Activated T-cell treated with anti-CD3 and anti-CD28 coated beads, Interleukin-2, amount 50 U/mL, for 72 hours (primary cell): ENCODE results near the gene MTX3. TPM values are rescaled to one million over a fixed set of nuclear protein-coding genes. Genes with fewer than 3 reads are reported as not detected.

Source experiments
- ATAC-seq, 2 donors: fragments of 150-1000 bp; cut with Tn5 transposase; replicated peaks in 1 of 2; 2 replicates each; pipeline ENCODE4 v1.10.0; 2021; ENCODE audit warnings: moderate library complexity in 2 of 2, mild to moderate bottlenecking in 1 of 2
- DNase-seq, 2 donors: peaks; one replicate each; pipeline ENCODE4 v3.0.0; 2021 to 2022; ENCODE audit warnings: mixed read lengths in 1 of 2
- H3K27ac Mint-ChIP-seq: one replicate; pipeline ENCODE4 v1.8.0; 2022; ENCODE audit warnings: mild to moderate bottlenecking, moderate library complexity, mixed read lengths
- H3K27me3 Mint-ChIP-seq: one replicate; pipeline ENCODE4 v1.8.0; 2022; ENCODE audit warnings: low read depth, mixed read lengths
- H3K36me3 Mint-ChIP-seq, 2 donors: one replicate each; pipeline ENCODE4 v1.8.0; 2022; ENCODE audit warnings: mixed read lengths in 2 of 2, mild to moderate bottlenecking in 1 of 2; ENCODE audit not compliant: insufficient read depth in 2 of 2
- H3K4me1 Mint-ChIP-seq: one replicate; pipeline ENCODE4 v1.8.0; 2022; ENCODE audit warnings: low read depth, mixed read lengths
- H3K4me3 Mint-ChIP-seq, 2 donors: one replicate each; pipeline ENCODE4 v1.8.0; 2022; ENCODE audit warnings: mild to moderate bottlenecking in 2 of 2, mixed read lengths in 2 of 2, moderate library complexity in 2 of 2
- H3K9me3 Mint-ChIP-seq, 2 donors: one replicate each; pipeline ENCODE4 v1.8.0; 2022; ENCODE audit warnings: mixed read lengths in 2 of 2
- total RNA-seq, 2 donors: library from RNA; stranded (reverse); gene quantifications; one replicate each; pipeline ENCODE4 v1.2.3, GENCODE V29; 2022

MTX3 gene
- total RNA-seq, 2 donors from 2014 or later, result 26.6 to 33.1 TPM

GRCh38 chr5:79947567-79947966 is 43.5 kb downstream of the MTX3 start:
- H3K4me1 Mint-ChIP-seq, result peaks cover 7% of the 10 kb centered on the region
- DNase-seq (no peak), ATAC-seq (no peak)
- H3K27me3 Mint-ChIP-seq, result peaks cover 5% of the 10 kb centered on the region
- H3K27ac Mint-ChIP-seq, result no peak overlapping the region
- H3K9me3 Mint-ChIP-seq, result no peaks in the 10 kb centered on the region
- no peak overlapping the region for H3K4me3 Mint-ChIP-seq
- H3K36me3 Mint-ChIP-seq, result no peaks in the 10 kb centered on the region

GRCh38 chr5:79938468-79938867 is 52.6 kb downstream of the MTX3 start:
- ATAC-seq (peak; percentile 98 to 99), DNase-seq (peak; percentile 75 to 78)
- peaks cover 13% of the 10 kb centered on the region for H3K4me1 Mint-ChIP-seq

GRCh38 chr5:79936646-79937216 is 54.3 kb downstream of the MTX3 start:
- DNase-seq (no peak), ATAC-seq (no peak)
- no peak overlapping the region for H3K4me3 Mint-ChIP-seq
- H3K9me3 Mint-ChIP-seq, result no peaks in the 10 kb centered on the region
- H3K4me1 Mint-ChIP-seq, result peaks cover 13% of the 10 kb centered on the region
- no peaks in the 10 kb centered on the region for H3K36me3 Mint-ChIP-seq
- no peak overlapping the region for H3K27ac Mint-ChIP-seq
- H3K27me3 Mint-ChIP-seq, result peaks cover 11% of the 10 kb centered on the region

More at GRCh38 chr5:79938468-79938867, 52.6 kb downstream of the MTX3 start:
- H3K9me3 Mint-ChIP-seq, result no peaks in the 10 kb centered on the region
- H3K36me3 Mint-ChIP-seq, result no peaks in the 10 kb centered on the region
- no peak overlapping the region for H3K27ac Mint-ChIP-seq
- peaks cover 13% of the 10 kb centered on the region for H3K27me3 Mint-ChIP-seq
- peak overlapping the region; percentile 28 to 49 for H3K4me3 Mint-ChIP-seq

- H3K4me1 Mint-ChIP-seq, result peaks cover 13% of the 10 kb centered on the region
- H3K27me3 Mint-ChIP-seq, result peaks cover 7% of the 10 kb centered on the region
Observed at GRCh38 chr5:79936002-79936645, 54.9 kb downstream of the MTX3 start.

GRCh38 chr5:79934681-79935080 is 56.4 kb downstream of the MTX3 start:
- no peaks in the 10 kb centered on the region for H3K36me3 Mint-ChIP-seq
- H3K4me3 Mint-ChIP-seq, result no peak overlapping the region
- H3K4me1 Mint-ChIP-seq, result peaks cover 13% of the 10 kb centered on the region
- DNase-seq (no peak), ATAC-seq (no peak)
- no peaks in the 10 kb centered on the region for H3K9me3 Mint-ChIP-seq
- no peak overlapping the region for H3K27ac Mint-ChIP-seq
- peaks cover 7% of the 10 kb centered on the region for H3K27me3 Mint-ChIP-seq

More at GRCh38 chr5:79936002-79936645, 54.9 kb downstream of the MTX3 start:
- Mint-ChIP-seq H3K36me3 (no peaks in the 10 kb centered on the region), H3K9me3 (no peaks in the 10 kb centered on the region), H3K27ac (no peak overlapping the region), H3K4me3 (no peak overlapping the region)
- ATAC-seq, result no peak
- no peak for DNase-seq

- DNase-seq (no peak), ATAC-seq (no peak)
- Mint-ChIP-seq H3K27me3 (peaks cover 7% of the 10 kb centered on the region), H3K9me3 (no peaks in the 10 kb centered on the region), H3K4me1 (peaks cover under 1% of the 10 kb centered on the region), H3K4me3 (no peak overlapping the region), H3K27ac (no peak overlapping the region), H3K36me3 (no peaks in the 10 kb centered on the region)
Observed at GRCh38 chr5:79932510-79933504, 58.3 kb downstream of the MTX3 start.

GRCh38 chr5:79931866-79932265 is 59.2 kb downstream of the MTX3 start:
- H3K36me3 Mint-ChIP-seq, result no peaks in the 10 kb centered on the region
- H3K27ac Mint-ChIP-seq, result no peak overlapping the region
- H3K4me1 Mint-ChIP-seq, result no peaks in the 10 kb centered on the region
- peaks cover 7% of the 10 kb centered on the region for H3K27me3 Mint-ChIP-seq
- no peak for DNase-seq
- H3K4me3 Mint-ChIP-seq, result no peak overlapping the region
- ATAC-seq, result no peak
- no peaks in the 10 kb centered on the region for H3K9me3 Mint-ChIP-seq

GRCh38 chr5:79931409-79931808 is 59.7 kb downstream of the MTX3 start:
- no peaks in the 10 kb centered on the region for H3K9me3 Mint-ChIP-seq
- H3K4me1 Mint-ChIP-seq, result no peaks in the 10 kb centered on the region
- no peak overlapping the region for H3K4me3 Mint-ChIP-seq
- no peaks in the 10 kb centered on the region for H3K36me3 Mint-ChIP-seq
- ATAC-seq (no peak), DNase-seq (no peak)
- peaks cover 2% of the 10 kb centered on the region for H3K27me3 Mint-ChIP-seq
- no peak overlapping the region for H3K27ac Mint-ChIP-seq

GRCh38 chr5:79929095-79929494 is 62.0 kb downstream of the MTX3 start:
- ATAC-seq, result no peak
- no peak overlapping the region for H3K27ac Mint-ChIP-seq
- H3K27me3 Mint-ChIP-seq, result no peaks in the 10 kb centered on the region
- no peaks in the 10 kb centered on the region for H3K36me3 Mint-ChIP-seq
- H3K4me3 Mint-ChIP-seq, result no peak overlapping the region
- DNase-seq, result no peak
- H3K9me3 Mint-ChIP-seq, result no peaks in the 10 kb centered on the region
- H3K4me1 Mint-ChIP-seq, result no peaks in the 10 kb centered on the region

Other genes with a start within 250 kb of the MTX3 start
- 1 to 10 TPM; 4.7 to 6.7 TPM for gene THBS4, start 44.1 kb upstream of the MTX3 start, total RNA-seq